ENCODE results near the gene UBASH3A.

The UBASH3A gene

GRCh38 chr21:42436914-42437313, 33.2 kb downstream of the UBASH3A start:
- Mint-ChIP-seq H3K4me3 (no peak overlapping the region), H3K36me3 (ENCODE audit: low read depth) (no peaks in the 10 kb centered on the region), H3K9me3 (peaks cover 13% of the 10 kb centered on the region), H3K4me1 (no peaks in the 10 kb centered on the region), H3K27me3 (ENCODE audit: low read depth, poor library complexity) (peaks cover 30% of the 10 kb centered on the region), H3K27ac (no peak overlapping the region)
- DNase-seq: no peak
- no peak for TF ChIP-seq CTCF (IDR thresholded peaks at IDR 0.05)

GRCh38 chr21:42437786-42438185, 34.1 kb downstream of the UBASH3A start:
- DNase-seq: peak; percentile 65
- H3K9me3 Mint-ChIP-seq: peaks cover 5% of the 10 kb centered on the region

GRCh38 chr21:42438316-42439205, 34.9 kb downstream of the UBASH3A start:
- peaks cover under 1% of the 10 kb centered on the region for H3K9me3 Mint-ChIP-seq
- no peak for DNase-seq
- no peak overlapping the region for H3K27ac Mint-ChIP-seq
- H3K4me1 Mint-ChIP-seq: no peaks in the 10 kb centered on the region
- no peaks in the 10 kb centered on the region for H3K36me3 Mint-ChIP-seq (ENCODE audit: low read depth)
- H3K27me3 Mint-ChIP-seq (ENCODE audit: low read depth, poor library complexity): peaks cover 22% of the 10 kb centered on the region
- TF ChIP-seq CTCF (IDR thresholded peaks at IDR 0.05): no peak
- H3K4me3 Mint-ChIP-seq: no peak overlapping the region

More at GRCh38 chr21:42437786-42438185, 34.1 kb downstream of the UBASH3A start:
- Mint-ChIP-seq H3K4me3 (no peak overlapping the region), H3K36me3 (ENCODE audit: low read depth) (no peaks in the 10 kb centered on the region), H3K27me3 (ENCODE audit: low read depth, poor library complexity) (peaks cover 24% of the 10 kb centered on the region), H3K4me1 (no peaks in the 10 kb centered on the region), H3K27ac (no peak overlapping the region)
- no peak for TF ChIP-seq CTCF (IDR thresholded peaks at IDR 0.05)

- TF ChIP-seq CTCF (IDR thresholded peaks at IDR 0.05): no peak
- no peak for DNase-seq
- Mint-ChIP-seq H3K36me3 (ENCODE audit: low read depth) (no peaks in the 10 kb centered on the region), H3K4me3 (no peak overlapping the region), H3K9me3 (no peaks in the 10 kb centered on the region), H3K4me1 (no peaks in the 10 kb centered on the region), H3K27me3 (ENCODE audit: low read depth, poor library complexity) (peaks cover 19% of the 10 kb centered on the region), H3K27ac (no peak overlapping the region)
Observed at GRCh38 chr21:42439284-42440186, 35.8 kb downstream of the UBASH3A start.

- no peaks in the 10 kb centered on the region for H3K4me1 Mint-ChIP-seq
- H3K27ac Mint-ChIP-seq: no peak overlapping the region
- DNase-seq: no peak
- no peaks in the 10 kb centered on the region for H3K9me3 Mint-ChIP-seq
- no peak for TF ChIP-seq CTCF (IDR thresholded peaks at IDR 0.05)
- H3K36me3 Mint-ChIP-seq (ENCODE audit: low read depth): no peaks in the 10 kb centered on the region
- peaks cover 16% of the 10 kb centered on the region for H3K27me3 Mint-ChIP-seq (ENCODE audit: low read depth, poor library complexity)
- no peak overlapping the region for H3K4me3 Mint-ChIP-seq
Observed at GRCh38 chr21:42440187-42440792, 36.6 kb downstream of the UBASH3A start.

Measured in nephron progenitor cell (in vitro differentiated cells).